ENCODE measurements around the gene C1QTNF1.

DNA sequence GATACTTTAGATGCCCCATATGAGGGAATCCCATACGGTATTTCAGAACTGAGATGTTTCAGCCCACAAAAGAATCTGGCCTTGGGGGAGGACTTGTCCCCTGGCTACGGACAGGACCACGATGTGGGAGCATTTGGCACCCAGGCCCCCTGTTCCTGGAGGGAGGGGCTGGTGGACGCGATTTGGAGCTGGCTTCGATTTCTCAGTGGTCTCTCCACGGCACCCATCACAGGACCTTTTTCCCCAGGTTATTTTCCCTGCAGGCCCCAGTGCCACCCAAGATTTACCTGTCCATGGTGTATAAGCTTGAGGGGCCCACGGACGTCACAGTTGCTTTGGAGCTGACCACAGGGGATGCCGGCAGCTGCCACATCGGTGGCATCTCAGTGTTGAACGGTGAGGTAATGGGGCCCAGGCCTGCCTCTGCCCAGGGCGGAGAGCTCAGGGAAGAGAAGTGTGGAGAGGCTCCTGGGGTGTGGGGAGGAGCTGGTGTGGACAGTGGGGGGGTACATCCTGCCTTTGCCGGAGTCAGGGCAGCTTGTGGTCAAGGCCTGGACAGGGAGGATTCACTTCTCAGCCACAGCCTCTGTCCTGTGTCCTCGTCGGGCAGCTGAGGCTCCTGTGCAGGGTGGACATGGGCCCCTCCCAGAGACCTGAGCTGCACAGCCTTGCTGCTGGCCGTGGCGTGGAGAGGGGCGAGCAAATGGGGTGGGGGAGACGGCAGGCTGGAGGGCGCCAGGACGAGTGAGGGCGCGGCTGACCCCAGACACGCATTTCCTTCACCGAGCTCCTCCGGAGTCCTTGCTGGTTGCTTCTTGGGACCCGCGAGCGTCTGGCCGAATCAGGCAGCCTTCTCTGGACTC is 60.6 kb downstream of the C1QTNF1 start:
- no peak for TF ChIP-seq EP300 (IDR thresholded peaks at IDR 0.05)
- TF ChIP-seq, protein P1, sequence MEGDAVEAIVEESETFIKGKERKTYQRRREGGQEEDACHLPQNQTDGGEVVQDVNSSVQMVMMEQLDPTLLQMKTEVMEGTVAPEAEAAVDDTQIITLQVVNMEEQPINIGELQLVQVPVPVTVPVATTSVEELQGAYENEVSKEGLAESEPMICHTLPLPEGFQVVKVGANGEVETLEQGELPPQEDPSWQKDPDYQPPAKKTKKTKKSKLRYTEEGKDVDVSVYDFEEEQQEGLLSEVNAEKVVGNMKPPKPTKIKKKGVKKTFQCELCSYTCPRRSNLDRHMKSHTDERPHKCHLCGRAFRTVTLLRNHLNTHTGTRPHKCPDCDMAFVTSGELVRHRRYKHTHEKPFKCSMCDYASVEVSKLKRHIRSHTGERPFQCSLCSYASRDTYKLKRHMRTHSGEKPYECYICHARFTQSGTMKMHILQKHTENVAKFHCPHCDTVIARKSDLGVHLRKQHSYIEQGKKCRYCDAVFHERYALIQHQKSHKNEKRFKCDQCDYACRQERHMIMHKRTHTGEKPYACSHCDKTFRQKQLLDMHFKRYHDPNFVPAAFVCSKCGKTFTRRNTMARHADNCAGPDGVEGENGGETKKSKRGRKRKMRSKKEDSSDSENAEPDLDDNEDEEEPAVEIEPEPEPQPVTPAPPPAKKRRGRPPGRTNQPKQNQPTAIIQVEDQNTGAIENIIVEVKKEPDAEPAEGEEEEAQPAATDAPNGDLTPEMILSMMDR (IDR thresholded peaks at IDR 0.05): no peak
- no peak for TF ChIP-seq POLR2AphosphoS5 (IDR thresholded peaks at IDR 0.05)
- TF ChIP-seq POLR2A (IDR thresholded peaks at IDR 0.05): no peak
